HG03469 (cell line): Measurements from ENCODE around the gene RELL2.
"Not testable (repeated sequence)": the region's sequence is repeated elsewhere in the genome, so short reads cannot be mapped to it uniquely, and the experiment has no call there.

Experiments used
- ATAC-seq: cut with Tn5 transposase; IDR thresholded peaks from one replicate; pipeline ENCODE4 v1.9.1; 2021; ENCODE audit warnings: mild to moderate bottlenecking, moderate library complexity, moderate number of reproducible peaks; ENCODE audit not compliant: unreplicated experiment

The RELL2 gene

GRCh38 chr5:141636413-141637122 lies at the start of gene RELL2, which contains the start of gene HDAC3:
Gene RELL2 (plus strand): TSS chr5:141636997. CDS start chr5:141638226, 1,229 bp downstream.
Gene HDAC3 (minus strand): TSS chr5:141636849. CDS start chr5:141636790, 59 bp downstream.
- peak; percentile 43 for ATAC-seq

GRCh38 chr5:141590127-141590526 lies 46.7 kb upstream of the RELL2 start:
- no peak for ATAC-seq

- ATAC-seq = no peak
These were observed 39.9 kb upstream of the RELL2 start for GRCh38 chr5:141596867-141597266.

GRCh38 chr5:141597394-141597793 lies 39.4 kb upstream of the RELL2 start:
- ATAC-seq = no peak

- ATAC-seq = no peak
These were observed 39.0 kb upstream of the RELL2 start for GRCh38 chr5:141597814-141598213.

- peak; percentile 41 for ATAC-seq
These were observed 38.1 kb upstream of the RELL2 start for GRCh38 chr5:141598391-141599345.

- ATAC-seq = no peak
These were observed 34.2 kb upstream of the RELL2 start for GRCh38 chr5:141602606-141603005.

- ATAC-seq = no peak
These were observed 32.7 kb upstream of the RELL2 start for GRCh38 chr5:141603923-141604717.

- peak; percentile 89 for ATAC-seq
These were observed 31.1 kb upstream of the RELL2 start for GRCh38 chr5:141605523-141606277.

- ATAC-seq = no peak
These were observed 28.8 kb upstream of the RELL2 start for GRCh38 chr5:141608046-141608445.

- ATAC-seq = no peak
These were observed 28.2 kb upstream of the RELL2 start for GRCh38 chr5:141608557-141608956.

GRCh38 chr5:141609044-141609443 lies 27.8 kb upstream of the RELL2 start:
- no peak for ATAC-seq

- ATAC-seq = not testable (repeated sequence)
These were observed 26.9 kb upstream of the RELL2 start for GRCh38 chr5:141609921-141610320.

GRCh38 chr5:141611289-141611688 lies 25.5 kb upstream of the RELL2 start:
- no peak for ATAC-seq

GRCh38 chr5:141613344-141613743 lies 23.5 kb upstream of the RELL2 start:
- ATAC-seq = no peak

- ATAC-seq = no peak
These were observed 20.6 kb upstream of the RELL2 start for GRCh38 chr5:141615991-141616720.

GRCh38 chr5:141617128-141617527 lies 19.7 kb upstream of the RELL2 start:
- no peak for ATAC-seq

- ATAC-seq = no peak
These were observed 19.1 kb upstream of the RELL2 start for GRCh38 chr5:141617682-141618029.

- peak; percentile 7 for ATAC-seq
These were observed 18.6 kb upstream of the RELL2 start for GRCh38 chr5:141618030-141618803.
